Epithelial cell of esophagus (primary cell): ENCODE results near the gene EXOC2.

ENCODE experiments used
- DNase-seq: peaks from one replicate; pipeline ENCODE4 v3.0.0; 2010; ENCODE audit warnings: low read depth
- H3K4me3 ChIP-seq: 2 replicates; pipeline ENCODE4 v1.5.1; 2011; ENCODE audit warnings: mild to moderate bottlenecking, low read length, control low read depth
- CTCF ChIP-seq: IDR thresholded peaks from 2 replicates; pipeline ENCODE4 v1.5.1; 2011; ENCODE audit warnings: low read depth, mild to moderate bottlenecking, low read length, control low read depth, inconsistent platforms; ENCODE audit not compliant: insufficient read depth; ENCODE audit errors: missing control alignments

The EXOC2 gene

GRCh38 chr6:729606-730320, 36.8 kb upstream of the EXOC2 start:
- DNase-seq, result no peak
- TF ChIP-seq CTCF, result no peak
- no peak overlapping the region for H3K4me3 ChIP-seq

- no peak for TF ChIP-seq CTCF
- H3K4me3 ChIP-seq, result no peak overlapping the region
- DNase-seq, result no peak
Observed at GRCh38 chr6:727856-728255, 34.9 kb upstream of the EXOC2 start.

GRCh38 chr6:723540-723939, 30.6 kb upstream of the EXOC2 start:
- no peak overlapping the region for H3K4me3 ChIP-seq
- peak; percentile 30 for TF ChIP-seq CTCF

GRCh38 chr6:722608-723007, 29.7 kb upstream of the EXOC2 start:
- H3K4me3 ChIP-seq, result no peak overlapping the region
- TF ChIP-seq CTCF, result no peak
- no peak for DNase-seq

More at GRCh38 chr6:723540-723939, 30.6 kb upstream of the EXOC2 start:
- no peak for DNase-seq

- DNase-seq, result peak; percentile 88
- H3K4me3 ChIP-seq, result no peak overlapping the region
- peak; percentile 98 for TF ChIP-seq CTCF
Observed at GRCh38 chr6:722077-722524, 29.2 kb upstream of the EXOC2 start.

- H3K4me3 ChIP-seq, result no peak overlapping the region
- no peak for TF ChIP-seq CTCF
- DNase-seq, result no peak
Observed at GRCh38 chr6:718345-718744, 25.4 kb upstream of the EXOC2 start.

- no peak for DNase-seq
Observed at GRCh38 chr6:717135-717534, 24.2 kb upstream of the EXOC2 start.

More at GRCh38 chr6:717135-717534, 24.2 kb upstream of the EXOC2 start:
- no peak overlapping the region for H3K4me3 ChIP-seq
- no peak for TF ChIP-seq CTCF
